Natural killer cell (primary cell): ENCODE measurements around the gene AP3B2. TPM values are rescaled to one million over a fixed set of nuclear protein-coding genes. Genes with fewer than 3 reads are reported as not detected.
"Not testable (repeated sequence)": the region's sequence is repeated elsewhere in the genome, so short reads cannot be mapped to it uniquely, and the experiment has no call there.

ENCODE experiments used
- ATAC-seq, 3 donors: fragments of 150-1000 bp in 2 of 3; fragments of 200-7000 bp in 1 of 3; cut with Tn5 transposase; 1 replicate in 1 of 3; 2 replicates in 2 of 3; pipeline ENCODE4 v1.10.0; 2021; ENCODE audit warnings: mild to moderate bottlenecking in 2 of 3, moderate library complexity in 2 of 3
- DNase-seq, 2 donors: peaks; one replicate each; pipeline versions ENCODE4 v3.0.0 to v3.0.0-alpha.2; 2013 to 2021; ENCODE audit warnings: mixed read lengths in 1 of 2
- H3K27ac ChIP-seq: one replicate; pipeline ENCODE4 v1.5.1; 2013; ENCODE audit warnings: mild to moderate bottlenecking, low read length
- H3K27me3 ChIP-seq: one replicate; pipeline ENCODE4 v1.6.1; 2013; ENCODE audit warnings: low read length; ENCODE audit not compliant: control insufficient read depth, insufficient read depth
- H3K36me3 ChIP-seq: one replicate; pipeline ENCODE4 v1.6.1; 2013; ENCODE audit warnings: low read length; ENCODE audit not compliant: control insufficient read depth, insufficient read depth
- H3K4me1 ChIP-seq: one replicate; pipeline ENCODE4 v1.6.1; 2013; ENCODE audit warnings: low read length; ENCODE audit not compliant: control insufficient read depth, insufficient read depth
- H3K4me3 ChIP-seq: one replicate; pipeline ENCODE4 v1.5.1; 2013; ENCODE audit warnings: low read length
- H3K9me3 ChIP-seq: one replicate; pipeline ENCODE4 v1.6.1; 2013; ENCODE audit warnings: low read length; ENCODE audit not compliant: control insufficient read depth, insufficient read depth
- H3K27ac Mint-ChIP-seq, 2 donors: one replicate each; pipeline ENCODE4 v1.8.0; 2022; ENCODE audit warnings: mild to moderate bottlenecking in 2 of 2, mixed read lengths in 2 of 2, moderate library complexity in 1 of 2
- H3K27me3 Mint-ChIP-seq, 2 donors: one replicate each; pipeline ENCODE4 v1.8.0; 2022; ENCODE audit warnings: low read depth in 2 of 2, mixed read lengths in 2 of 2
- H3K36me3 Mint-ChIP-seq: one replicate; pipeline ENCODE4 v1.8.0; 2022; ENCODE audit warnings: mixed read lengths
- H3K4me1 Mint-ChIP-seq, 2 donors: one replicate each; pipeline ENCODE4 v1.8.0; 2022; ENCODE audit warnings: mixed read lengths in 2 of 2
- H3K4me3 Mint-ChIP-seq: one replicate; pipeline ENCODE4 v1.8.0; 2022; ENCODE audit warnings: mild to moderate bottlenecking, moderate library complexity, mixed read lengths
- H3K9me3 Mint-ChIP-seq, 2 donors: one replicate each; pipeline ENCODE4 v1.8.0; 2022; ENCODE audit warnings: mixed read lengths in 2 of 2
- CTCF ChIP-seq: fragments of 200-600 bp; IDR thresholded peaks from one replicate; pipeline ENCODE4 v1.8.0; 2022; ENCODE audit warnings: antibody characterized with exemption
- WGBS: methylation state at CpG from one replicate; pipeline ENCODE4 v1.1.7; 2013; ENCODE audit warnings: missing lambda C conversion rate; ENCODE audit not compliant: insufficient coverage; 5-methylcytosine and 5-hydroxymethylcytosine counted together
- intact Hi-C: fragments of 100-400 bp; cut with micrococcal nuclease; formaldehyde crosslinking; loops from one replicate; pipeline ENCODE4 v1.14.2; 2022
- total RNA-seq, 4 donors: library from RNA; stranded (reverse); fragments of 120-200 nt in 1 of 4; gene quantifications; one replicate each; pipeline versions ENCODE4 v1.2.3 to v1.2.4, GENCODE V29; 2013 to 2022

The AP3B2 gene
- total RNA-seq, 3 donors from 2014 or later (not counting 1 experiment from before 2014, with no cell fraction given), result 0.59 TPM; not detected in 2

DNA sequence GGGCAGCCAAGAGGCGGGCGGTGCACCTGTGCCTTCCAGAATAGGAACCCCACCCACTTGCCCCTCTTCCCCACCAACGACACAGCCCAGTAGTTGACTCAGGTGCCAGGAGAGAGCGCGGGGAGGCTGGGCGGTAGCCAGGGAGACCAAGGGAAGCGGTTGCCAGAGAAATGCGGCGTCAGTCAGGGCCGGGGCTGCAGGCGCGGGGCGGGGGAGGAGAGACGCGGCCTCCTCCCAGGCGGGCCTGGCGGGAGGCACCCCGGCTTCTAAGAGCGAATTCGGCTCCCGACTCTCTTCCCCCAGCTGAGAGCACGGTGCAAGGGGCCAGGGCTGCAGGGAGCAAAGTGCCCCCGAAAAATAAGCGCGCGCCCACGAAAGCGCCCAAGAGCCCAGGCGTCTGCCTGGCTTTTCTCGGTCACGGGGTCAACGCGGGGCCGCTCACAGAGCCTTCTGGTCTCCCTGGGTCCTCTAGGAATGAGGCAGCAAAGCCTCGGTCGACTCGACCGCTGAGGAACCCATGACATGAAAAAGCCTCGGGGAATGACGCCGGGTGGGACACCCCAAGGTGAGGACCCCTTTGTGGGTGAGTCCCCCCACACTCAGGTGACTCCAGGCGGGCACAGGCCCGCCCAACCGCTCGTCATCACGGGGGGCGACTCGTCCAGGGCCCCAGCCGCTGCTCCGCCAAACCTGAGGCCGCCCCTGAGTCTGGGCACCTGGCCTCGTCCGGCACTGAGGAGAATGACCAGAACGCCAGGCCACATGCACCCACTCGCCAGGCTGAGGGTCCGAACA, 63.2 kb downstream of the AP3B2 start:
- Histone ChIP-seq H3K27me3 (peaks cover 24% of the 10 kb centered on the region), H3K9me3 (no peaks in the 10 kb centered on the region), H3K4me3 (no peak overlapping the region), H3K4me1 (peaks cover 17% of the 10 kb centered on the region), H3K36me3 (no peaks in the 10 kb centered on the region), H3K27ac (no peak overlapping the region)
- Mint-ChIP-seq H3K4me1 (peaks cover 0 to 4% of the 10 kb centered on the region in 2 donors), H3K27ac (no peak overlapping the region), H3K4me3 (peak overlapping the region; percentile 78), H3K36me3 (no peaks in the 10 kb centered on the region), H3K9me3 (no peaks in the 10 kb centered on the region), H3K27me3 (peaks cover 45% of the 10 kb centered on the region in 2 donors)
- intact Hi-C loops, result no loop called here
- TF ChIP-seq CTCF, result no peak
- DNase-seq, result no peak
- ATAC-seq, result no peak
- 19% methylated on average over 56 of the region's 56 CpGs for WGBS

GRCh38 chr15:82644967-82645852, 64.5 kb downstream of the AP3B2 start:
- H3K27ac Mint-ChIP-seq, intact Hi-C loops, H3K9me3 Mint-ChIP-seq, H3K27ac ChIP-seq, DNase-seq, H3K4me1 Mint-ChIP-seq, H3K4me3 ChIP-seq, H3K9me3 ChIP-seq, H3K36me3 Mint-ChIP-seq, ATAC-seq, H3K36me3 ChIP-seq: not testable (repeated sequence)
- H3K27me3 ChIP-seq, result peaks cover 29% of the 10 kb centered on the region
- 93% methylated on average over 32 of the region's 34 CpGs for WGBS
- peaks cover 17% of the 10 kb centered on the region for H3K4me1 ChIP-seq
- Mint-ChIP-seq H3K27me3 (peaks cover 50 to 51% of the 10 kb centered on the region in 2 donors), H3K4me3 (peak overlapping the region; percentile 13)

GRCh38 chr15:82643992-82644391, 65.7 kb downstream of the AP3B2 start:
- no peaks in the 10 kb centered on the region for H3K9me3 Mint-ChIP-seq
- 79% methylated on average over 3 of the region's 3 CpGs for WGBS
- H3K36me3 Mint-ChIP-seq, result no peaks in the 10 kb centered on the region
- no peaks in the 10 kb centered on the region for H3K9me3 ChIP-seq
- H3K4me3 Mint-ChIP-seq, result no peak overlapping the region
- no peak for DNase-seq
- intact Hi-C loops, result no loop called here
- no peaks in the 10 kb centered on the region for H3K36me3 ChIP-seq
- H3K27ac Mint-ChIP-seq, result no peak overlapping the region
- H3K27ac ChIP-seq, result no peak overlapping the region
- peaks cover 17% of the 10 kb centered on the region for H3K4me1 ChIP-seq
- peaks cover 0 to 4% of the 10 kb centered on the region in 2 donors for H3K4me1 Mint-ChIP-seq
- peaks cover 35% of the 10 kb centered on the region for H3K27me3 ChIP-seq
- peaks cover 51 to 52% of the 10 kb centered on the region in 2 donors for H3K27me3 Mint-ChIP-seq
- no peak for TF ChIP-seq CTCF
- ATAC-seq, result no peak
- H3K4me3 ChIP-seq, result no peak overlapping the region

DNA sequence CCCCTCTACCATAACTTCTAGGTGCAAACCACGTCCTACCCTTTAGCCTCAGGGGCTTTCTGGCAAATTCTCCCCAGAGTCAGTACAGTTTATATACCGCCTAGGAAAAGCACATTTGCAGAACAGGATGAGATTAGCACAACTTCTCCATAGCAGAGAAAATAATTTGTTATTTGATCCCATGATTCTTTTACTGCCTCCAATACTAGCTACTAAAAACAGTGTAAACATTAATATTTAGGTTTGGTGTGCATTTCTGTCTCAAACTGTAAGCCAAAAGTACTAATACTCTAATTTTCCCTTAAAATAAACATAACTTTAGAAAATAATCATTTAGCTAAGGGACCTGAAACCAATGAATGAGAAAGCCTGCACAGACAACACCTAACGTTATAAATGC, 67.0 kb downstream of the AP3B2 start:
- Mint-ChIP-seq H3K36me3 (no peaks in the 10 kb centered on the region), H3K4me3 (no peak overlapping the region), H3K27ac (no peak overlapping the region), H3K4me1 (peaks cover 0 to 4% of the 10 kb centered on the region in 2 donors), H3K9me3 (no peaks in the 10 kb centered on the region), H3K27me3 (peaks cover 42 to 51% of the 10 kb centered on the region in 2 donors)
- Histone ChIP-seq H3K9me3 (no peaks in the 10 kb centered on the region), H3K36me3 (no peaks in the 10 kb centered on the region), H3K27me3 (peaks cover 27% of the 10 kb centered on the region), H3K27ac (no peak overlapping the region), H3K4me1 (peaks cover 13% of the 10 kb centered on the region), H3K4me3 (no peak overlapping the region)
- 58% methylated on average over 3 of the region's 3 CpGs for WGBS
- ATAC-seq, result no peak
- no peak for TF ChIP-seq CTCF
- DNase-seq, result no peak
- intact Hi-C loops, result no loop called here
